ENCODE results near the gene PXN.

- TF ChIP-seq CTCF (tag by site-specific recombination; IDR thresholded peaks at IDR 0.05) (no peak), ZNF585B (tag by site-specific recombination; IDR thresholded peaks at IDR 0.05) (no peak), ZNF266 (tag by site-specific recombination; IDR thresholded peaks at IDR 0.05; ENCODE audit: low read depth) (no peak), ZNF600 (tag by site-specific recombination; IDR thresholded peaks at IDR 0.05) (no peak), REST (tag by site-specific recombination; IDR thresholded peaks at IDR 0.05) (no peak), ZNF530 (tag by site-specific recombination; IDR thresholded peaks at IDR 0.05; ENCODE audit: low read depth) (no peak), ZNF571 (tag by site-specific recombination; IDR thresholded peaks at IDR 0.05) (no peak)
These were observed 84.6 kb downstream of the PXN start for GRCh38 chr12:120180975-120181374.

All from HEK293 (cell line).